ENCODE results near the gene GNAI3. TPM values are rescaled to one million over a fixed set of nuclear protein-coding genes. Genes with fewer than 3 reads are reported as not detected.
A peak's percentile ranks its signal among the peaks of the same experiment; 100 is the strongest.

The GNAI3 gene
- total and polyA plus RNA-seq, 2 of the 8 experiments (the other 6 are each of a cell fraction or from before 2014, with no cell fraction given): 4.0 to 9.8 TPM

DNA sequence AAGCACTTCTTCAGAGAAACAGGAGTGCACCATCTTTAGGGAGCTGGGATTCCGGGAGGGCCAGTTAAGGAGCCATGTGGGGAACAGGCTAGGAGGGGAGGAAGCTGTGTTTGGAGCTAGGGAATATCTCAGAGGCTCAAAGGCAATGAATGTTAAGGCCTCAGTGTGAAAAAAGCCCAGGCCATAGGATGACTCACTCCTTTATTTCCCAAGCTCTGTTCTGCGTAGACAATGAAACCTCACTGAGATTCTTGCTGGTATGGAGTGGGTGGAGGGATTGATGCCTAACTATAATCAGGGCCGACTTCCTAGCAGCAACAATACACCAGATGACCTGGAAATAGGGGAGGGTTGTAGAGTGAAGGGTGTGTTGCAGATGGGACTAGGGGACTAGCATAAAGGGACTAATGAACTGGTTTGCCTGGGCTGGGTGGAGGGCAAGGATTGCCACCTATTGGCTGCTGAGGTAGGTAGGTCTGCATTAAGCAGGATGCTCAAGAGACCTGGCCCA, 68.9 kb downstream of the GNAI3 start (continued):
- TF ChIP-seq, protein P1, sequence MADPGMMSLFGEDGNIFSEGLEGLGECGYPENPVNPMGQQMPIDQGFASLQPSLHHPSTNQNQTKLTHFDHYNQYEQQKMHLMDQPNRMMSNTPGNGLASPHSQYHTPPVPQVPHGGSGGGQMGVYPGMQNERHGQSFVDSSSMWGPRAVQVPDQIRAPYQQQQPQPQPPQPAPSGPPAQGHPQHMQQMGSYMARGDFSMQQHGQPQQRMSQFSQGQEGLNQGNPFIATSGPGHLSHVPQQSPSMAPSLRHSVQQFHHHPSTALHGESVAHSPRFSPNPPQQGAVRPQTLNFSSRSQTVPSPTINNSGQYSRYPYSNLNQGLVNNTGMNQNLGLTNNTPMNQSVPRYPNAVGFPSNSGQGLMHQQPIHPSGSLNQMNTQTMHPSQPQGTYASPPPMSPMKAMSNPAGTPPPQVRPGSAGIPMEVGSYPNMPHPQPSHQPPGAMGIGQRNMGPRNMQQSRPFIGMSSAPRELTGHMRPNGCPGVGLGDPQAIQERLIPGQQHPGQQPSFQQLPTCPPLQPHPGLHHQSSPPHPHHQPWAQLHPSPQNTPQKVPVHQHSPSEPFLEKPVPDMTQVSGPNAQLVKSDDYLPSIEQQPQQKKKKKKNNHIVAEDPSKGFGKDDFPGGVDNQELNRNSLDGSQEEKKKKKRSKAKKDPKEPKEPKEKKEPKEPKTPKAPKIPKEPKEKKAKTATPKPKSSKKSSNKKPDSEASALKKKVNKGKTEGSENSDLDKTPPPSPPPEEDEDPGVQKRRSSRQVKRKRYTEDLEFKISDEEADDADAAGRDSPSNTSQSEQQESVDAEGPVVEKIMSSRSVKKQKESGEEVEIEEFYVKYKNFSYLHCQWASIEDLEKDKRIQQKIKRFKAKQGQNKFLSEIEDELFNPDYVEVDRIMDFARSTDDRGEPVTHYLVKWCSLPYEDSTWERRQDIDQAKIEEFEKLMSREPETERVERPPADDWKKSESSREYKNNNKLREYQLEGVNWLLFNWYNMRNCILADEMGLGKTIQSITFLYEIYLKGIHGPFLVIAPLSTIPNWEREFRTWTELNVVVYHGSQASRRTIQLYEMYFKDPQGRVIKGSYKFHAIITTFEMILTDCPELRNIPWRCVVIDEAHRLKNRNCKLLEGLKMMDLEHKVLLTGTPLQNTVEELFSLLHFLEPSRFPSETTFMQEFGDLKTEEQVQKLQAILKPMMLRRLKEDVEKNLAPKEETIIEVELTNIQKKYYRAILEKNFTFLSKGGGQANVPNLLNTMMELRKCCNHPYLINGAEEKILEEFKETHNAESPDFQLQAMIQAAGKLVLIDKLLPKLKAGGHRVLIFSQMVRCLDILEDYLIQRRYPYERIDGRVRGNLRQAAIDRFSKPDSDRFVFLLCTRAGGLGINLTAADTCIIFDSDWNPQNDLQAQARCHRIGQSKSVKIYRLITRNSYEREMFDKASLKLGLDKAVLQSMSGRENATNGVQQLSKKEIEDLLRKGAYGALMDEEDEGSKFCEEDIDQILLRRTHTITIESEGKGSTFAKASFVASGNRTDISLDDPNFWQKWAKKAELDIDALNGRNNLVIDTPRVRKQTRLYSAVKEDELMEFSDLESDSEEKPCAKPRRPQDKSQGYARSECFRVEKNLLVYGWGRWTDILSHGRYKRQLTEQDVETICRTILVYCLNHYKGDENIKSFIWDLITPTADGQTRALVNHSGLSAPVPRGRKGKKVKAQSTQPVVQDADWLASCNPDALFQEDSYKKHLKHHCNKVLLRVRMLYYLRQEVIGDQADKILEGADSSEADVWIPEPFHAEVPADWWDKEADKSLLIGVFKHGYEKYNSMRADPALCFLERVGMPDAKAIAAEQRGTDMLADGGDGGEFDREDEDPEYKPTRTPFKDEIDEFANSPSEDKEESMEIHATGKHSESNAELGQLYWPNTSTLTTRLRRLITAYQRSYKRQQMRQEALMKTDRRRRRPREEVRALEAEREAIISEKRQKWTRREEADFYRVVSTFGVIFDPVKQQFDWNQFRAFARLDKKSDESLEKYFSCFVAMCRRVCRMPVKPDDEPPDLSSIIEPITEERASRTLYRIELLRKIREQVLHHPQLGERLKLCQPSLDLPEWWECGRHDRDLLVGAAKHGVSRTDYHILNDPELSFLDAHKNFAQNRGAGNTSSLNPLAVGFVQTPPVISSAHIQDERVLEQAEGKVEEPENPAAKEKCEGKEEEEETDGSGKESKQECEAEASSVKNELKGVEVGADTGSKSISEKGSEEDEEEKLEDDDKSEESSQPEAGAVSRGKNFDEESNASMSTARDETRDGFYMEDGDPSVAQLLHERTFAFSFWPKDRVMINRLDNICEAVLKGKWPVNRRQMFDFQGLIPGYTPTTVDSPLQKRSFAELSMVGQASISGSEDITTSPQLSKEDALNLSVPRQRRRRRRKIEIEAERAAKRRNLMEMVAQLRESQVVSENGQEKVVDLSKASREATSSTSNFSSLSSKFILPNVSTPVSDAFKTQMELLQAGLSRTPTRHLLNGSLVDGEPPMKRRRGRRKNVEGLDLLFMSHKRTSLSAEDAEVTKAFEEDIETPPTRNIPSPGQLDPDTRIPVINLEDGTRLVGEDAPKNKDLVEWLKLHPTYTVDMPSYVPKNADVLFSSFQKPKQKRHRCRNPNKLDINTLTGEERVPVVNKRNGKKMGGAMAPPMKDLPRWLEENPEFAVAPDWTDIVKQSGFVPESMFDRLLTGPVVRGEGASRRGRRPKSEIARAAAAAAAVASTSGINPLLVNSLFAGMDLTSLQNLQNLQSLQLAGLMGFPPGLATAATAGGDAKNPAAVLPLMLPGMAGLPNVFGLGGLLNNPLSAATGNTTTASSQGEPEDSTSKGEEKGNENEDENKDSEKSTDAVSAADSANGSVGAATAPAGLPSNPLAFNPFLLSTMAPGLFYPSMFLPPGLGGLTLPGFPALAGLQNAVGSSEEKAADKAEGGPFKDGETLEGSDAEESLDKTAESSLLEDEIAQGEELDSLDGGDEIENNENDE (IDR thresholded peaks at IDR 0.05; ENCODE audit: insufficient replicate concordance, low read length): no peak
- TF ChIP-seq, protein P2, sequence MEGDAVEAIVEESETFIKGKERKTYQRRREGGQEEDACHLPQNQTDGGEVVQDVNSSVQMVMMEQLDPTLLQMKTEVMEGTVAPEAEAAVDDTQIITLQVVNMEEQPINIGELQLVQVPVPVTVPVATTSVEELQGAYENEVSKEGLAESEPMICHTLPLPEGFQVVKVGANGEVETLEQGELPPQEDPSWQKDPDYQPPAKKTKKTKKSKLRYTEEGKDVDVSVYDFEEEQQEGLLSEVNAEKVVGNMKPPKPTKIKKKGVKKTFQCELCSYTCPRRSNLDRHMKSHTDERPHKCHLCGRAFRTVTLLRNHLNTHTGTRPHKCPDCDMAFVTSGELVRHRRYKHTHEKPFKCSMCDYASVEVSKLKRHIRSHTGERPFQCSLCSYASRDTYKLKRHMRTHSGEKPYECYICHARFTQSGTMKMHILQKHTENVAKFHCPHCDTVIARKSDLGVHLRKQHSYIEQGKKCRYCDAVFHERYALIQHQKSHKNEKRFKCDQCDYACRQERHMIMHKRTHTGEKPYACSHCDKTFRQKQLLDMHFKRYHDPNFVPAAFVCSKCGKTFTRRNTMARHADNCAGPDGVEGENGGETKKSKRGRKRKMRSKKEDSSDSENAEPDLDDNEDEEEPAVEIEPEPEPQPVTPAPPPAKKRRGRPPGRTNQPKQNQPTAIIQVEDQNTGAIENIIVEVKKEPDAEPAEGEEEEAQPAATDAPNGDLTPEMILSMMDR (IDR thresholded peaks at IDR 0.05; ENCODE audit: control extremely low read depth in 1 of 3, insufficient read depth in 1 of 3, low read depth in 1 of 3, low read length in 3 of 3): peak in 2 of 3 experiments; percentile 11 to 33; a peak in 2 of 4 replicates

All from H1 (cell line).